CD4-positive, alpha-beta T cell (primary cell): Measurements from ENCODE around the gene BCKDHB. TPM values are rescaled to one million over a fixed set of nuclear protein-coding genes. Genes with fewer than 3 reads are reported as not detected.
"Not testable (repeated sequence)": the region's sequence is repeated elsewhere in the genome, so short reads cannot be mapped to it uniquely, and the experiment has no call there.

Experiments
- ATAC-seq: fragments of 200-7000 bp; cut with Tn5 transposase; one replicate; pipeline ENCODE4 v1.10.0; 2022; ENCODE audit warnings: mild to moderate bottlenecking; ENCODE audit not compliant: poor library complexity
- CTCF ChIA-PET: fragments of 350-600 bp; sonication (Branson Sonifier 250); formaldehyde crosslinking; loops from one replicate; lab custom pipeline; 2021; ENCODE audit warnings: antibody characterized with exemption, inconsistent platforms; lab: Charles Lee
- POLR2A ChIA-PET: fragments of 350-600 bp; sonication (Branson Sonifier 250); formaldehyde crosslinking; loops from one replicate; lab custom pipeline; 2021; ENCODE audit warnings: antibody characterized with exemption, inconsistent platforms; lab: Charles Lee
- DNase-seq, 14 experiments: peaks; one replicate each; pipeline ENCODE4 v3.0.0-alpha.2; 2013 to 2020; ENCODE audit warnings: mixed read lengths in 2 of 14
- H3K27ac ChIP-seq, 2 donors: one replicate each; pipeline versions ENCODE4 v1.5.1 to v1.7.0; 2013; ENCODE audit warnings: low read length in 2 of 2, low read depth in 1 of 2, mild to moderate bottlenecking in 1 of 2
- H3K27me3 ChIP-seq, 2 experiments: 1 replicate in 1 of 2; 2 replicates in 1 of 2; pipeline versions ENCODE4 v1.6.1 to v1.7.0; 2013; ENCODE audit warnings: low read length in 2 of 2, control low read depth in 1 of 2, mild to moderate bottlenecking in 1 of 2, moderate library complexity in 1 of 2; ENCODE audit not compliant: insufficient read depth in 2 of 2, control insufficient read depth in 1 of 2
- H3K36me3 ChIP-seq: one replicate; pipeline ENCODE4 v1.6.1; 2013; ENCODE audit warnings: low read length, control low read depth; ENCODE audit not compliant: insufficient read depth
- H3K4me1 ChIP-seq: one replicate; pipeline ENCODE4 v1.6.1; 2013; ENCODE audit warnings: low read length, control low read depth; ENCODE audit not compliant: insufficient read depth
- H3K4me3 ChIP-seq: one replicate; pipeline ENCODE4 v1.5.1; 2013; ENCODE audit warnings: mild to moderate bottlenecking, low read length, moderate library complexity
- H3K9me3 ChIP-seq, 2 experiments: 1 replicate in 1 of 2; 2 replicates in 1 of 2; pipeline versions ENCODE4 v1.6.1 to v1.7.0; 2013; ENCODE audit warnings: low read length in 2 of 2, mild to moderate bottlenecking in 2 of 2, control low read depth in 1 of 2, moderate library complexity in 1 of 2; ENCODE audit not compliant: control insufficient read depth in 1 of 2, insufficient read depth in 1 of 2
- H3K27ac Mint-ChIP-seq: one replicate; pipeline ENCODE4 v1.8.0; 2020; ENCODE audit warnings: mixed read lengths
- H3K27me3 Mint-ChIP-seq: one replicate; pipeline ENCODE4 v1.8.0; 2021; ENCODE audit warnings: mixed read lengths
- H3K36me3 Mint-ChIP-seq: one replicate; pipeline ENCODE4 v1.8.0; 2021; ENCODE audit warnings: low read depth, mixed read lengths
- H3K4me1 Mint-ChIP-seq: one replicate; pipeline ENCODE4 v1.8.0; 2021; ENCODE audit warnings: low read depth, mixed read lengths
- H3K4me3 Mint-ChIP-seq: one replicate; pipeline ENCODE4 v1.8.0; 2020; ENCODE audit warnings: mild to moderate bottlenecking, mixed read lengths
- H3K9me3 Mint-ChIP-seq: one replicate; pipeline ENCODE4 v1.8.0; 2020; ENCODE audit warnings: mixed read lengths
- intact Hi-C, 2 experiments: fragments of 100-400 bp; cut with DNase I in 1 of 2; cut with micrococcal nuclease in 1 of 2; formaldehyde crosslinking; loops; one replicate each; pipeline versions ENCODE4 v1.15.1 to v1.9.0; 2023 to 2025; cut with DNase I, micrococcal nuclease
- total RNA-seq, 174 experiments: library from RNA in 2 of 174; stranded (reverse) in 2 of 174; gene quantifications; one replicate each; pipeline ENCODE4 v1.2.3 and lab custom pipeline; 2021 to 2026
- TF ChIP-seq, protein P1 (sequence below): fragments of 200-600 bp; IDR thresholded peaks from one replicate; pipeline ENCODE4 v1.8.0; 2022; ENCODE audit warnings: antibody characterized with exemption, mild to moderate bottlenecking

The BCKDHB gene
- total RNA-seq, 2 experiments from 2014 or later, result 7.8 to 8.1 TPM

DNA sequence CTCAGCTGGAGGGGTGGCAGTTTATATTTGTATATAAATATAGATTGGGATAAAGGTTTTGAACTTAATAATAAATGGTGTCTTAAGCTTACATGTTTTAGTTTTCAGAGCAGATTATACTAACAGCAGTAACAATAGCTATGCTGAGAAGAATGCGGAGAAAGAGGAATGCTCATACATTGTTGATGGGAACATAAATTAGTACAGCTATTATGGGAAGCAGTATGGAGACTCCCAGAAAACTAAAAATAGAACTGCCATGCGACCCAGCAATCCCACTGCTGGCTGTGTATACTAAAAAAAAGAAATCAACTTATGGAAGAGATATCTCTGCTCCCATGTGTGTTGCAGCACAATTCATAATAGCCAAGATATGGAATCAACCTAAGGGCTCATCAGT is 127.9 kb downstream of the BCKDHB start:
- peaks cover 0 to 5% of the 10 kb centered on the region in 2 experiments for H3K9me3 ChIP-seq
- no peaks in the 10 kb centered on the region for H3K27me3 Mint-ChIP-seq
- no peaks in the 10 kb centered on the region for H3K36me3 ChIP-seq
- no peak overlapping the region for H3K4me3 Mint-ChIP-seq
- intact Hi-C loops, result no loop called here
- H3K9me3 Mint-ChIP-seq, result no peaks in the 10 kb centered on the region
- H3K27me3 ChIP-seq, result no peaks in the 10 kb centered on the region
- TF ChIP-seq, protein P1, sequence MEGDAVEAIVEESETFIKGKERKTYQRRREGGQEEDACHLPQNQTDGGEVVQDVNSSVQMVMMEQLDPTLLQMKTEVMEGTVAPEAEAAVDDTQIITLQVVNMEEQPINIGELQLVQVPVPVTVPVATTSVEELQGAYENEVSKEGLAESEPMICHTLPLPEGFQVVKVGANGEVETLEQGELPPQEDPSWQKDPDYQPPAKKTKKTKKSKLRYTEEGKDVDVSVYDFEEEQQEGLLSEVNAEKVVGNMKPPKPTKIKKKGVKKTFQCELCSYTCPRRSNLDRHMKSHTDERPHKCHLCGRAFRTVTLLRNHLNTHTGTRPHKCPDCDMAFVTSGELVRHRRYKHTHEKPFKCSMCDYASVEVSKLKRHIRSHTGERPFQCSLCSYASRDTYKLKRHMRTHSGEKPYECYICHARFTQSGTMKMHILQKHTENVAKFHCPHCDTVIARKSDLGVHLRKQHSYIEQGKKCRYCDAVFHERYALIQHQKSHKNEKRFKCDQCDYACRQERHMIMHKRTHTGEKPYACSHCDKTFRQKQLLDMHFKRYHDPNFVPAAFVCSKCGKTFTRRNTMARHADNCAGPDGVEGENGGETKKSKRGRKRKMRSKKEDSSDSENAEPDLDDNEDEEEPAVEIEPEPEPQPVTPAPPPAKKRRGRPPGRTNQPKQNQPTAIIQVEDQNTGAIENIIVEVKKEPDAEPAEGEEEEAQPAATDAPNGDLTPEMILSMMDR, result no peak
- no peak overlapping the region for H3K27ac Mint-ChIP-seq
- DNase-seq (no peak), ATAC-seq (no peak)
- H3K27ac ChIP-seq, result no peak overlapping the region
- ChIA-PET CTCF (no interaction called here), POLR2A (no interaction called here)
- H3K36me3 Mint-ChIP-seq, result peaks cover 13% of the 10 kb centered on the region
- H3K4me1 ChIP-seq, result no peaks in the 10 kb centered on the region
- H3K4me3 ChIP-seq, result no peak overlapping the region
- no peaks in the 10 kb centered on the region for H3K4me1 Mint-ChIP-seq

DNA sequence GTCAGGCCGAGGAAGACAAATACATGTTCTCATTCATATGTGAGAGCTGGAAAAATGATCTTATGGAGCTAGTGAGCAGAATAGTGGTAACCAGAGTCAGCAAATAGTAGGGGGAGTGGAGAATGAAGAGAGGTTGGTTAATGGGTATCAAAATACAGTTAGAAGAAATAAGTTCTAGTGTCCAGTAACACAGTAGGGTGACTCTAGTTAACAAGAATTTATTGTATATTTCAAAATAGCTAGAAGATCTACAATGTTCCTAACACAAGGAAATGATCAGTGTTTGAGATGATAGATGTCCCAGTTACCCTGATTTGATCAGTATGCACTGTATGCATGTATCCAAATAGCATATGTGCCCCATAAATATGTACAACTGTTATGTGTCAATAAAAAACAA is 128.4 kb downstream of the BCKDHB start:
- H3K4me3 Mint-ChIP-seq, result no peak overlapping the region

DNA sequence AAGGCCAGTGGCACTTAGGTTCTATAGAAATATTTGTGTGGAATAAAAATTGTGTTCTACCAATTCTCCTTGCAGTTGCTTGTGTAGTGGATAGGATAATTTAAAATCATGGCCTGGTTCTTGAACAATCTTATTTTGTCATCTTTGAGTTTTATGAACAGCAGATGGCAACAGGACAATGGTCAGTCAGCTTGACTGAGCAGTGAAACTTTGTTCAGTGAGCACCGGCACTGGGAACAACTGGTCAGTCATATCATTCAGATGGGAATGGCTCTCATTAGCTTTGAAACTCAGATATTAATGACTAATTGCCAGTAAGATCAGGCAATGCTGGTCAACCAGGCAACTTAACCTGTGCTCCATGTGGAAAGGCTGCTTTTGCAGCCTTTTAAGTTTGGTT is 129.2 kb downstream of the BCKDHB start:
- H3K27me3 ChIP-seq, result no peaks in the 10 kb centered on the region
- H3K9me3 ChIP-seq, result peaks cover 0 to 5% of the 10 kb centered on the region in 2 experiments
- H3K27ac Mint-ChIP-seq, result no peak overlapping the region
- peaks cover 23% of the 10 kb centered on the region for H3K36me3 Mint-ChIP-seq
- POLR2A ChIA-PET, result no interaction called here
- no peaks in the 10 kb centered on the region for H3K9me3 Mint-ChIP-seq
- no peak for DNase-seq
- H3K27ac ChIP-seq, result no peak overlapping the region
- H3K27me3 Mint-ChIP-seq, result no peaks in the 10 kb centered on the region
- CTCF ChIA-PET, result no interaction called here
- no peak overlapping the region for H3K4me3 ChIP-seq
- peaks cover 5% of the 10 kb centered on the region for H3K4me1 Mint-ChIP-seq
- H3K4me1 ChIP-seq, result no peaks in the 10 kb centered on the region
- ATAC-seq, result no peak
- TF ChIP-seq, protein P1, result no peak
- intact Hi-C loops, result no loop called here
- no peak overlapping the region for H3K4me3 Mint-ChIP-seq
- H3K36me3 ChIP-seq, result no peaks in the 10 kb centered on the region

More for the DNA sequence above, 128.4 kb downstream of the BCKDHB start:
- TF ChIP-seq, protein P1, result no peak
- peaks cover 1% of the 10 kb centered on the region for H3K4me1 Mint-ChIP-seq
- no peak overlapping the region for H3K27ac Mint-ChIP-seq
- ChIA-PET POLR2A (no interaction called here), CTCF (no interaction called here)
- no peaks in the 10 kb centered on the region for H3K9me3 Mint-ChIP-seq
- Histone ChIP-seq H3K27me3 (no peaks in the 10 kb centered on the region), H3K9me3 (peaks cover 0 to 5% of the 10 kb centered on the region in 2 experiments), H3K4me1 (no peaks in the 10 kb centered on the region), H3K36me3 (no peaks in the 10 kb centered on the region), H3K27ac (no peak overlapping the region), H3K4me3 (no peak overlapping the region)
- ATAC-seq (no peak), DNase-seq (no peak)
- no peaks in the 10 kb centered on the region for H3K27me3 Mint-ChIP-seq
- peaks cover 16% of the 10 kb centered on the region for H3K36me3 Mint-ChIP-seq
- intact Hi-C loops, result no loop called here

DNA sequence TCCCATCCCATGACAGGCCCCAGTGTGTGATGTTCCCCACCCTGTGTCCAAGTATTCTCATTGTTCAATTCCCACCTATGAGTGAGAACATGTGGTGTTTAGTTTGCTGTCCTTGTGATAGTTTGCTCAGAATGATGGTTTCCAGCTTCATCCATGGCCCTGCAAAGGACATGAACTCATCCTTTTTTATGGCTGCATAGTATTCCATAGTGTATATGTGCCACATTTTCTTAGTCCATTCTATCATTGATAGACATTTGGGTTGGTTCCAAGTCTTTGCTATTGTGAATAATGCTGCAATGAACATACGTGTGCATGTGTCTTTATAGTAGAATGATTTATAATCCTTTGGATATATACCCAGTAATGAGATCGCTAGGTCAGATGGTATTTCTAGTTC is 132.3 kb downstream of the BCKDHB start:
- peaks cover 10% of the 10 kb centered on the region for H3K4me1 Mint-ChIP-seq

More for the DNA sequence above, 132.3 kb downstream of the BCKDHB start:
- ATAC-seq, H3K9me3 Mint-ChIP-seq, H3K27me3 ChIP-seq, H3K4me1 ChIP-seq, CTCF ChIA-PET, H3K27me3 Mint-ChIP-seq, H3K27ac Mint-ChIP-seq, POLR2A ChIA-PET, intact Hi-C loops, H3K4me3 ChIP-seq, H3K27ac ChIP-seq, H3K36me3 ChIP-seq, H3K9me3 ChIP-seq, H3K4me3 Mint-ChIP-seq, DNase-seq: not testable (repeated sequence)
- H3K36me3 Mint-ChIP-seq, result peaks cover 32% of the 10 kb centered on the region
